Ishikawa (cell line): ENCODE measurements around the gene TMEM94.

Experiments used
- FOXM1 ChIP-seq: IDR thresholded peaks from 2 replicates; pipeline ENCODE4 v1.6.1; 2012; ENCODE audit warnings: low read depth, borderline replicate concordance
- MAX ChIP-seq: IDR thresholded peaks from 2 replicates; pipeline ENCODE4 v1.6.1; 2012

- no peak for TF ChIP-seq MAX
- no peak for TF ChIP-seq FOXM1
Measured at GRCh38 chr17:75488693-75489510, 32.5 kb downstream of the TMEM94 start.
